H1 (cell line): Measurements from ENCODE around the gene SPEN. TPM values are rescaled to one million over a fixed set of nuclear protein-coding genes. Genes with fewer than 3 reads are reported as not detected.

ENCODE experiments used
- CTCF ChIA-PET: fragments of 300-600 bp; sonication (Branson Sonifier 250); formaldehyde crosslinking; loops from one replicate; lab custom pipeline; 2021; ENCODE audit not compliant: partially characterized antibody; lab: Charles Lee
- POLR2A ChIA-PET: fragments of 300-600 bp; sonication (Branson Sonifier 250); formaldehyde crosslinking; loops from one replicate; lab custom pipeline; 2021; ENCODE audit warnings: inconsistent platforms; ENCODE audit not compliant: partially characterized antibody; lab: Charles Lee
- DNase-seq, 2 experiments: peaks; one replicate each; pipeline versions ENCODE4 v3.0.0 to v3.0.0-alpha.2; 2010 to 2022; ENCODE audit warnings: low spot score in 2 of 2, low read depth in 1 of 2, mixed read lengths in 1 of 2
- FAIRE-seq: peaks from 2 replicates; lab custom pipeline; 2011; peaks lifted over from hg19 to GRCh38; lab: Jason Lieb, UNC
- H2AFZ ChIP-seq: 2 replicates; pipeline ENCODE4 v1.8.1; 2012; ENCODE audit warnings: low read length, inconsistent platforms
- H2AK5ac ChIP-seq: 2 replicates; pipeline ENCODE4 v1.6.1; 2013; ENCODE audit warnings: low read depth, low read length
- H2BK120ac ChIP-seq: replicated peaks from 2 replicates; pipeline ENCODE3; 2013; ENCODE audit warnings: low read depth, low read length, inconsistent platforms
- H2BK12ac ChIP-seq: 2 replicates; pipeline ENCODE4 v1.6.1; 2013; ENCODE audit warnings: low read depth, low read length
- H2BK15ac ChIP-seq: 2 replicates; pipeline ENCODE4 v1.6.1; 2013; ENCODE audit warnings: low read length
- H2BK20ac ChIP-seq: 2 replicates; pipeline ENCODE4 v1.6.1; 2013; ENCODE audit warnings: low read length
- H2BK5ac ChIP-seq: 2 replicates; pipeline ENCODE4 v1.6.1; 2013; ENCODE audit warnings: low read depth, low read length
- H3K14ac ChIP-seq: 2 replicates; pipeline ENCODE4 v1.6.1; 2013; ENCODE audit warnings: inconsistent platforms; ENCODE audit not compliant: insufficient read length
- H3K18ac ChIP-seq: 2 replicates; pipeline ENCODE4 v1.6.1; 2013; ENCODE audit warnings: low read length; ENCODE audit errors: extremely low read depth
- H3K23ac ChIP-seq: 2 replicates; pipeline ENCODE4 v1.6.1; 2013; ENCODE audit warnings: inconsistent platforms; ENCODE audit not compliant: insufficient read length
- H3K23me2 ChIP-seq: 2 replicates; pipeline ENCODE4 v1.6.1; 2013; ENCODE audit warnings: low read depth, low read length
- H3K27ac ChIP-seq: 2 replicates; pipeline ENCODE4 v1.6.1; 2011; ENCODE audit warnings: low read depth, low read length, inconsistent platforms
- H3K27me3 ChIP-seq, 4 experiments: replicated peaks in 1 of 4; 1 replicate in 1 of 4; 2 replicates in 3 of 4; pipeline versions ENCODE4 v1.6.1 to v1.8.1; 2011 to 2013; ENCODE audit warnings: low read length in 3 of 4, mild to moderate bottlenecking in 3 of 4, inconsistent platforms in 2 of 4, mixed read lengths in 2 of 4, moderate library complexity in 1 of 4; ENCODE audit not compliant: control insufficient read depth in 3 of 4, insufficient read depth in 3 of 4; ENCODE audit errors: extremely low read depth in 1 of 4
- H3K36me3 ChIP-seq, 4 experiments: 2 replicates each; pipeline versions ENCODE4 v1.6.1 to v1.8.1; 2011 to 2013; ENCODE audit warnings: mild to moderate bottlenecking in 4 of 4, low read length in 3 of 4, moderate library complexity in 2 of 4, control low read depth in 1 of 4, inconsistent platforms in 1 of 4; ENCODE audit not compliant: insufficient read depth in 4 of 4, control insufficient read depth in 2 of 4
- H3K4ac ChIP-seq: replicated peaks from 2 replicates; pipeline ENCODE3; 2013; ENCODE audit warnings: low read length, low read depth, mixed read lengths, inconsistent platforms; ENCODE audit not compliant: insufficient read length
- H3K4me1 ChIP-seq, 4 experiments: replicated peaks in 1 of 4; 1 replicate in 1 of 4; 2 replicates in 3 of 4; pipeline versions ENCODE4 v1.6.1 to v1.8.1; 2011 to 2013; ENCODE audit warnings: low read length in 3 of 4, inconsistent platforms in 2 of 4, mixed read lengths in 1 of 4; ENCODE audit not compliant: insufficient read depth in 4 of 4, control insufficient read depth in 3 of 4
- H3K4me2 ChIP-seq, 2 experiments: 2 replicates each; pipeline versions ENCODE4 v1.6.1 to v1.8.1; 2011 to 2013; ENCODE audit warnings: low read depth in 2 of 2, low read length in 2 of 2, control low read depth in 1 of 2, inconsistent platforms in 1 of 2, mild to moderate bottlenecking in 1 of 2; ENCODE audit not compliant: insufficient read depth in 1 of 2
- H3K4me3 ChIP-seq, 4 experiments: fragments of 200-600, 300-600 bp in 1 of 4; sonication (generic), shearing (Covaris generic), sonication (Bioruptor Twin) in 1 of 4; 2 replicates each; pipeline versions ENCODE4 v1.5.1 to v1.8.1; 2011 to 2016; ENCODE audit warnings: low read length in 4 of 4, low read depth in 3 of 4, control low read depth in 2 of 4, inconsistent platforms in 2 of 4, mild to moderate bottlenecking in 2 of 4, mixed read lengths in 1 of 4, moderate library complexity in 1 of 4; ENCODE audit not compliant: insufficient read depth in 2 of 4; ENCODE audit errors: extremely low read depth in 1 of 4
- H3K56ac ChIP-seq: replicated peaks from 2 replicates; pipeline ENCODE3; 2013; ENCODE audit warnings: low read depth, mild to moderate bottlenecking, mixed read lengths, low read length, inconsistent platforms; ENCODE audit not compliant: insufficient read length
- H3K79me1 ChIP-seq: 2 replicates; pipeline ENCODE4 v1.6.1; 2013; ENCODE audit warnings: low read depth, low read length, control low read depth
- H3K79me2 ChIP-seq, 2 experiments: 2 replicates each; pipeline versions ENCODE4 v1.6.1 to v1.8.1; 2012 to 2013; ENCODE audit warnings: low read length in 2 of 2, mild to moderate bottlenecking in 2 of 2, inconsistent platforms in 1 of 2; ENCODE audit not compliant: insufficient read depth in 2 of 2, control insufficient read depth in 1 of 2
- H3K9ac ChIP-seq, 4 experiments: replicated peaks in 1 of 4; 1 replicate in 1 of 4; 2 replicates in 3 of 4; pipeline versions ENCODE4 v1.6.1 to v1.8.1; 2011 to 2013; ENCODE audit warnings: low read depth in 3 of 4, low read length in 3 of 4, control low read depth in 2 of 4, mild to moderate bottlenecking in 2 of 4, moderate library complexity in 2 of 4, inconsistent platforms in 1 of 4; ENCODE audit errors: extremely low read depth in 1 of 4
- H3K9me3 ChIP-seq, 2 experiments: 2 replicates each; pipeline versions ENCODE4 v1.6.1 to v1.8.1; 2012 to 2013; ENCODE audit warnings: mild to moderate bottlenecking in 2 of 2, moderate library complexity in 2 of 2, control low read depth in 1 of 2, inconsistent platforms in 1 of 2, low read depth in 1 of 2, low read length in 1 of 2, mixed read lengths in 1 of 2; ENCODE audit not compliant: insufficient read depth in 2 of 2
- H4K20me1 ChIP-seq, 2 experiments: replicated peaks in 1 of 2; 2 replicates each; pipeline versions ENCODE3 to v1.8.1; 2011 to 2013; ENCODE audit warnings: inconsistent platforms in 2 of 2, low read length in 2 of 2, mild to moderate bottlenecking in 1 of 2; ENCODE audit not compliant: insufficient read depth in 2 of 2, control insufficient read depth in 1 of 2
- H4K5ac ChIP-seq: 2 replicates; pipeline ENCODE4 v1.6.1; 2013; ENCODE audit warnings: low read length, low read depth, mixed read lengths, inconsistent platforms; ENCODE audit not compliant: insufficient read length
- H4K8ac ChIP-seq: 2 replicates; pipeline ENCODE4 v1.8.0; 2013; ENCODE audit warnings: mild to moderate bottlenecking, moderate library complexity, low read length, inconsistent platforms; ENCODE audit not compliant: insufficient read depth; ENCODE audit errors: extremely low read depth
- H4K91ac ChIP-seq: replicated peaks from 2 replicates; pipeline ENCODE3; 2013; ENCODE audit warnings: low read length, mixed read lengths, inconsistent platforms; ENCODE audit not compliant: insufficient read length
- CBX8 ChIP-seq: fragments of 300-800, 300-1000 bp; sonication (generic); IDR thresholded peaks from 2 replicates; pipeline ENCODE4 v1.7.1; 2016; ENCODE audit warnings: low read depth, low read length, borderline replicate concordance
- CHD2 ChIP-seq: IDR thresholded peaks from 2 replicates; pipeline ENCODE4 v1.6.1; 2012; ENCODE audit warnings: low read length, improper control_type of control experiment
- GTF2F1 ChIP-seq: IDR thresholded peaks from 2 replicates; pipeline ENCODE4 v1.6.1; 2012; ENCODE audit warnings: low read depth, low read length, improper control_type of control experiment, borderline replicate concordance
- MAFK ChIP-seq: IDR thresholded peaks from 2 replicates; pipeline ENCODE4 v1.6.1; 2012; ENCODE audit warnings: low read depth, mild to moderate bottlenecking, improper control_type of control experiment, low read length
- PHF8 ChIP-seq: fragments of 200-600 bp; sonication (generic); conservative IDR thresholded peaks from 2 replicates; pipeline ENCODE4 v1.7.1; 2012; ENCODE audit warnings: low read depth, mild to moderate bottlenecking, inconsistent platforms, low read length, moderate library complexity
- SAP30 ChIP-seq: fragments of 300-600 bp; sonication (generic); IDR thresholded peaks from 2 replicates; pipeline ENCODE4 v1.7.1; 2012; ENCODE audit warnings: low read length, moderate library complexity, mild to moderate bottlenecking, inconsistent platforms; ENCODE audit not compliant: insufficient read depth, insufficient replicate concordance
- SIN3A ChIP-seq, 2 experiments: IDR thresholded peaks in 1 of 2; conservative IDR thresholded peaks in 1 of 2; 2 replicates each; pipeline ENCODE4 v1.6.1; 2011 to 2012; ENCODE audit warnings: low read length in 2 of 2, improper control_type of control experiment in 1 of 2, low read depth in 1 of 2, mild to moderate bottlenecking in 1 of 2
- SP1 ChIP-seq: IDR thresholded peaks from 2 replicates; pipeline ENCODE4 v1.6.1; 2011; ENCODE audit warnings: low read depth, low read length
- SP2 ChIP-seq: IDR thresholded peaks from 2 replicates; pipeline ENCODE4 v1.6.1; 2012; ENCODE audit warnings: mild to moderate bottlenecking, low read length, inconsistent platforms
- WGBS, 2 experiments: shearing (Covaris generic) in 1 of 2; methylation state at CpG; one replicate each; pipeline versions ENCODE4 v1.1.6 to v1.1.7; 2013 to 2015; ENCODE audit warnings: low lambda C conversion rate in 2 of 2, mixed read lengths in 2 of 2, inconsistent platforms in 1 of 2, low coverage in 1 of 2, missing lambda C conversion rate in 1 of 2; ENCODE audit not compliant: insufficient replicate concordance in 2 of 2, insufficient coverage in 1 of 2, insufficient read length in 1 of 2; ENCODE audit errors: extremely low coverage in 1 of 2, missing lambda C conversion rate in 1 of 2; 5-methylcytosine and 5-hydroxymethylcytosine counted together
- polyA plus RNA-seq, 7 experiments: library from polyadenylated mRNA; depleted of rRNA in 3 of 7; stranded (reverse) in 5 of 7; unstranded in 2 of 7; fragments of >200 nt in 5 of 7; fragments of 200-250 nt in 2 of 7; gene quantifications; 1 replicate in 5 of 7; 2 replicates in 1 of 7; 4 replicates in 1 of 7; pipeline versions ENCODE4 v1.2.1 to v1.2.3, GENCODE V29; 2011 to 2013; ENCODE audit warnings: missing spikeins in 2 of 7, mixed read lengths in 2 of 7
- total RNA-seq: library from RNA; stranded (reverse); fragmentation: NEBNext Ultra II Directional; extraction: Animal tissue kit (Norgen Biotek cat#: 25700); gene quantifications from 2 replicates; pipeline ENCODE4 v1.2.1, GENCODE V29; 2021
- TF ChIP-seq, protein P1 (sequence below): IDR thresholded peaks from 2 replicates; pipeline ENCODE4 v1.6.1; 2011; ENCODE audit warnings: low read length, improper control_type of control experiment

Gene SPEN
- total and polyA plus RNA-seq, 2 of the 8 experiments (the other 6 are each of a cell fraction or from before 2014, with no cell fraction given): 12.5 to 52.1 TPM

DNA sequence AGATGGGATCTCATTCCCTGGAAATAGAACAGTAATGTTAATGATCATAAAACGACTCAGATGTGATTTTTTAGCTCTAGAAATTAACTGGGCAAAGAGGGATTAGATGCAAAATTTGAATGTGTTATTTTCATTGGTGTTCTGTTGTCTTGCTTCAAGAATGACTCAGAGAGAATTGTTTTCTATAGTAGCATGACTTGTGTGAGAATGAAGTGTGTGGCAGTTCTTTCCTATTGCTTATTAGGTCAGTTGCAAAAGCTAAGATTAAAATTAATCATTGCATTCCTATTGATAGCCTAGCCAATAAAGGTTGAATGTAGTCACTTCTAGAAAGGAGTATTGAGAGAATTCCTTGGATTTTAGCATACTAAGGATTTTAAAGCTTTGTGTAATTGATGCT is 22.9 kb downstream of the SPEN start:
- no peaks in the 10 kb centered on the region for H3K27me3 ChIP-seq
- H3K79me1 ChIP-seq: peaks cover 8% of the 10 kb centered on the region
- H4K5ac ChIP-seq: no peak overlapping the region
- no peak overlapping the region for H3K4ac ChIP-seq
- CTCF ChIA-PET: interaction anchor here (1.2 to 2.3 kb wide), 3 partner anchors 67 to 87 kb away, joined by 3 to 10 read pairs (median 3); no protein-coding TSS in a partner anchor
- POLR2A ChIA-PET: interaction anchor here (1.6 to 1.7 kb wide), 2 partner anchors 21 to 104 kb away, joined by 3 to 10 read pairs; no protein-coding TSS in a partner anchor
- TF ChIP-seq MAFK (no peak), SP1 (no peak), SAP30 (no peak), SIN3A (conservative IDR thresholded peaks at IDR 0.05 in 1 of 2, IDR thresholded peaks at IDR 0.05 in 1 of 2; ENCODE audit: low read depth in 1 of 2, low read length in 2 of 2) (no peak), CHD2 (no peak), PHF8 (no peak), CBX8 (no peak), SP2 (no peak), GTF2F1 (no peak)
- TF ChIP-seq, protein P1, sequence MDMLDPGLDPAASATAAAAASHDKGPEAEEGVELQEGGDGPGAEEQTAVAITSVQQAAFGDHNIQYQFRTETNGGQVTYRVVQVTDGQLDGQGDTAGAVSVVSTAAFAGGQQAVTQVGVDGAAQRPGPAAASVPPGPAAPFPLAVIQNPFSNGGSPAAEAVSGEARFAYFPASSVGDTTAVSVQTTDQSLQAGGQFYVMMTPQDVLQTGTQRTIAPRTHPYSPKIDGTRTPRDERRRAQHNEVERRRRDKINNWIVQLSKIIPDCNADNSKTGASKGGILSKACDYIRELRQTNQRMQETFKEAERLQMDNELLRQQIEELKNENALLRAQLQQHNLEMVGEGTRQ: no peak
- WGBS, 2 experiments: 80% methylated on average over 1 of the region's 1 CpG; no CpG with 5 or more reads in 1 of the 2 experiments
- no peak overlapping the region for H2BK120ac ChIP-seq
- H3K79me2 ChIP-seq: peaks cover 17 to 92% of the 10 kb centered on the region in 2 experiments
- no peak overlapping the region for H3K4me3 ChIP-seq
- no peak overlapping the region for H3K14ac ChIP-seq
- H4K8ac ChIP-seq: no peak overlapping the region
- no peaks in the 10 kb centered on the region for H3K23me2 ChIP-seq
- H4K91ac ChIP-seq: no peak overlapping the region
- H3K9me3 ChIP-seq: no peaks in the 10 kb centered on the region
- no peak overlapping the region for H3K23ac ChIP-seq
- H2BK5ac ChIP-seq: no peak overlapping the region
- no peak overlapping the region for H3K4me2 ChIP-seq
- no peak overlapping the region for H2BK12ac ChIP-seq
- no peak overlapping the region for H3K56ac ChIP-seq
- H3K9ac ChIP-seq: no peak overlapping the region
- H3K18ac ChIP-seq: no peak overlapping the region
- FAIRE-seq (no peak), DNase-seq (no peak)
- no peak overlapping the region for H2AK5ac ChIP-seq
- no peak overlapping the region for H2BK15ac ChIP-seq
- no peaks in the 10 kb centered on the region for H3K4me1 ChIP-seq
- peaks cover 0 to 13% (median 6%) of the 10 kb centered on the region in 4 experiments; a peak in 4 of 8 replicates for H3K36me3 ChIP-seq
- H4K20me1 ChIP-seq: peaks cover 4% of the 10 kb centered on the region in 2 experiments
- no peak overlapping the region for H2BK20ac ChIP-seq
- no peak overlapping the region for H3K27ac ChIP-seq
- no peak overlapping the region for H2AFZ ChIP-seq
